ENCODE results near the gene GLDC.

Gene GLDC

DNA sequence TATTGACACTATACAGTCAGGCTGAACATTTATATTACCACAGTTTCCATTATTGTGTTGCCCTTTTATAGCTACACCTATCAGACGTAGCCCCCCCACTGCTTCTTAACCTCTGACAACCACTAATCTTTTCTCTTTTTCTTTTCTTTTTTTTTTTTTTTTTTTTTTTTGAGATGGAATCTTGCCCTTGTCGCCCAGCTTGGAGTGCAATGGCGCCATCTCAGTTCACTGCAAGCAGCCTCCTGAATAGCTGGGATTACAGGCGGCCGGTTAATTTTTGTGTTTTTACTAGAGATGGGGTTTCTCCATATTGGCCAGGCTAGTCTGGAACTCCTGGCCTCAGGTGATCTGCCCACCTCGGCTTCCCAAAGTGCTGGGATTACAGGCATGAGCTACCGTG lies 157.1 kb downstream of the GLDC start:
- Histone ChIP-seq H3K27ac (ENCODE audit: low read length) (no peak overlapping the region), H3K9me3 (ENCODE audit: control insufficient read depth, insufficient read depth, low read length) (no peaks in the 10 kb centered on the region), H3K4me3 (ENCODE audit: low read length) (no peak overlapping the region), H3K27me3 (ENCODE audit: control insufficient read depth, insufficient read depth, low read length) (no peaks in the 10 kb centered on the region), H3K36me3 (ENCODE audit: control insufficient read depth, insufficient read depth, low read length) (peaks cover 5% of the 10 kb centered on the region; the same call in 1 of the 2 replicates), H3K4me1 (ENCODE audit: control insufficient read depth, insufficient read depth, low read length) (no peaks in the 10 kb centered on the region)
- WGBS (ENCODE audit: insufficient coverage, insufficient read length): no CpG with 5 or more reads among the region's 7 CpGs
- DNase-seq (ENCODE audit: low read depth, low spot score): no peak

DNA sequence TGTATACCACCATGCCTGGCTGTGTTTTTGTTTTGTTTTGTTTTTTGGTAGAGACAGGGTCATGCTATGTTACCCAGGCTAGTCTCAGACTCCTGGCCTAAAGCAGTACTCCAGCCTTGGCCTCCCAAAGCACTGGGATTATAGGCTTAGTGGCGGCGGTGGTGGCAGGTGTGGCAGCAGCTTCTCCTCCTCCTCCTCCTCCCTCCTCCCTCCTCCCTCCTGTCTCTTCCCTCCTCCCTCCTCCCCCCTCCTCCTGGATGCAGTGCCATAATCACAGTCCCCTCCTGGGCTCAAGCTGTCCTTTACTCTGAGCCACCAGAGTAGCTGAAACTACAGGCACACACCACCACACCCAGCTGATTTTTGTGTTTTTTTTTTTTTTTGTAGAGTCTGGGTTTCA lies 161.3 kb downstream of the GLDC start:
- no peaks in the 10 kb centered on the region for H3K27me3 ChIP-seq (ENCODE audit: control insufficient read depth, insufficient read depth, low read length)
- H3K27ac ChIP-seq (ENCODE audit: low read length): no peak overlapping the region
- no peak for DNase-seq (ENCODE audit: low read depth, low spot score)
- peaks cover 5% of the 10 kb centered on the region; the same call in 1 of the 2 replicates for H3K36me3 ChIP-seq (ENCODE audit: control insufficient read depth, insufficient read depth, low read length)
- no peaks in the 10 kb centered on the region for H3K4me1 ChIP-seq (ENCODE audit: control insufficient read depth, insufficient read depth, low read length)
- H3K9me3 ChIP-seq (ENCODE audit: control insufficient read depth, insufficient read depth, low read length): no peaks in the 10 kb centered on the region
- WGBS (ENCODE audit: insufficient coverage, insufficient read length): no CpG with 5 or more reads among the region's 2 CpGs
- H3K4me3 ChIP-seq (ENCODE audit: low read length): no peak overlapping the region

Data from iPS DF 6.9 (cell line).